ENCODE results near the gene CD2.

CD2 gene

GRCh38 chr1:116711263-116711840, 42.9 kb upstream of the CD2 start:
- DNase-seq (ENCODE audit: extremely low read depth, low read depth): no peak
- TF ChIP-seq CTCF (IDR thresholded peaks at IDR 0.05; ENCODE audit: low read depth, low read length): no peak

- TF ChIP-seq CTCF (IDR thresholded peaks at IDR 0.05; ENCODE audit: low read depth, low read length): no peak
- DNase-seq (ENCODE audit: extremely low read depth, low read depth): no peak
These were observed 41.7 kb upstream of the CD2 start for GRCh38 chr1:116712510-116712909.

GRCh38 chr1:116713474-116713873, 40.8 kb upstream of the CD2 start:
- TF ChIP-seq CTCF (IDR thresholded peaks at IDR 0.05; ENCODE audit: low read depth, low read length): no peak
- DNase-seq (ENCODE audit: extremely low read depth, low read depth): no peak

- no peak for DNase-seq (ENCODE audit: extremely low read depth, low read depth)
- TF ChIP-seq CTCF (IDR thresholded peaks at IDR 0.05; ENCODE audit: low read depth, low read length): no peak
These were observed 37.8 kb upstream of the CD2 start for GRCh38 chr1:116716391-116716790.

DNA sequence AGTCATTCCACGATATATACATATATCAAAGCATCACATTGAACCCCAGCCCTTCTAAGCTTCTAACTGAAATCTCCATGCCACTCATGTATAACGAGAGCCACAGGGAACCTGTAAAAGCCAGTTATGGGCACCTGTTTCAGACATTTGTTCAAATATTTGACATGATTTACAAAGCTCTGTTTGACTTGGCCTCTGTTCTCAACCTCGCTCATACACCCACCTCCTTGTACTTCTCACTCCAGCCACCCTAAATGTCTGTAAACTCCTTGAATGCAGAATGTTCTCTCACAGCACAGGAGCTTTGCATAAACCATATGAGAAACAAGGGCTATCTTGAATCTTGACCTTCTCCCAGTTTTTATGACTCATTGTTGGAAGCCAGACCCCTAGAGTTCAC, 36.9 kb upstream of the CD2 start:
- no peak for DNase-seq (ENCODE audit: extremely low read depth, low read depth)

GRCh38 chr1:116720364-116721038, 33.7 kb upstream of the CD2 start:
- no peak for DNase-seq (ENCODE audit: extremely low read depth, low read depth)
- TF ChIP-seq CTCF (IDR thresholded peaks at IDR 0.05; ENCODE audit: low read depth, low read length): no peak

More for the DNA sequence above, 36.9 kb upstream of the CD2 start:
- no peak for TF ChIP-seq CTCF (IDR thresholded peaks at IDR 0.05; ENCODE audit: low read depth, low read length)

DNA sequence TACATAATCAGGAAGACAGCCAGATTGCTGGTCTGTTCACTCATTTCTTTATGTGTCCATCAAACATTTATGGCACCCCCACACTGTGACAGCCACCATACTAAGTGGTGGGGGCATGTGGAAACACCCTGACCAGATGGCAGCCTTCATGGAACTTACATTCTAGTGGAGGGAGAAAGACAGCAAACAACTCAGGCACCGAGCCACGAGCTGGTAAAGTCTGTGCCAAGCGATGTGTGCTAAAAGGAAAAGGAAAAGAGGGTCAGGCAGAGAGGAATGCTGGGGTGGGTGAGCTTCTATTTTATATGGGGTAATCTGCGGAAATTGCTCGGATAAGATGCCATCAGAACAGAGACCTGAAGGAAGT, 33.2 kb upstream of the CD2 start:
- DNase-seq (ENCODE audit: extremely low read depth, low read depth): no peak
- no peak for TF ChIP-seq CTCF (IDR thresholded peaks at IDR 0.05; ENCODE audit: low read depth, low read length)

Measured in AG09319 (cell line).